CD14-positive monocyte (primary cell): Measurements from ENCODE around the gene PGM2. TPM values are rescaled to one million over a fixed set of nuclear protein-coding genes. Genes with fewer than 3 reads are reported as not detected.

ENCODE experiments used
- DNase-seq, 3 donors: peaks; one replicate each; pipeline ENCODE4 v3.0.0-alpha.2; 2011 to 2022
- H2AFZ ChIP-seq: 2 replicates; pipeline ENCODE4 v1.6.0; 2012; ENCODE audit warnings: mild to moderate bottlenecking, low read depth, low read length, inconsistent platforms; ENCODE audit not compliant: insufficient read depth, poor library complexity, severe bottlenecking
- H3K27ac ChIP-seq, 2 donors: 1 replicate in 1 of 2; 2 replicates in 1 of 2; pipeline ENCODE4 v1.5.1; 2012 to 2013; ENCODE audit warnings: low read length in 2 of 2, control low read depth in 1 of 2, inconsistent platforms in 1 of 2, low read depth in 1 of 2, mild to moderate bottlenecking in 1 of 2
- H3K27me3 ChIP-seq, 2 donors: one replicate each; pipeline versions ENCODE4 v1.6.0 to v1.6.1; 2011 to 2013; ENCODE audit warnings: low read length in 2 of 2; ENCODE audit not compliant: control insufficient read depth in 2 of 2, insufficient read depth in 2 of 2
- H3K36me3 ChIP-seq, 2 donors: replicated peaks in 1 of 2; 1 replicate in 1 of 2; 2 replicates in 1 of 2; pipeline versions ENCODE4 v1.5.1 to v1.6.1; 2012 to 2013; ENCODE audit warnings: low read length in 2 of 2, control low read depth in 1 of 2, inconsistent platforms in 1 of 2, mild to moderate bottlenecking in 1 of 2; ENCODE audit not compliant: insufficient read depth in 2 of 2, control insufficient read depth in 1 of 2
- H3K4me1 ChIP-seq, 2 donors: 1 replicate in 1 of 2; 2 replicates in 1 of 2; pipeline versions ENCODE4 v1.5.1 to v1.6.1; 2012 to 2013; ENCODE audit warnings: low read length in 2 of 2, control low read depth in 1 of 2, inconsistent platforms in 1 of 2, mild to moderate bottlenecking in 1 of 2, moderate library complexity in 1 of 2; ENCODE audit not compliant: insufficient read depth in 2 of 2, control insufficient read depth in 1 of 2
- H3K4me2 ChIP-seq: replicated peaks from 2 replicates; pipeline ENCODE3; 2012; ENCODE audit warnings: low read length, moderate library complexity, mild to moderate bottlenecking; ENCODE audit not compliant: poor library complexity, severe bottlenecking; ENCODE audit errors: extremely low read depth
- H3K4me3 ChIP-seq, 3 experiments: fragments of 200-600 bp in 1 of 3; sonication (generic) in 1 of 3; replicated peaks in 1 of 3; 1 replicate in 2 of 3; 2 replicates in 1 of 3; pipeline ENCODE4 v1.5.1; 2011 to 2013; ENCODE audit warnings: low read length in 3 of 3, mild to moderate bottlenecking in 3 of 3, control low read depth in 2 of 3, low read depth in 2 of 3, inconsistent platforms in 1 of 3, moderate library complexity in 1 of 3
- H3K79me2 ChIP-seq: 2 replicates; pipeline ENCODE4 v1.6.0; 2012; ENCODE audit warnings: mild to moderate bottlenecking, control low read depth, inconsistent platforms, low read length, moderate library complexity; ENCODE audit not compliant: insufficient read depth
- H3K9ac ChIP-seq: 2 replicates; pipeline ENCODE4 v1.6.0; 2017; ENCODE audit warnings: low read length, mild to moderate bottlenecking; ENCODE audit not compliant: insufficient read depth, poor library complexity, severe bottlenecking
- H3K9me3 ChIP-seq, 2 donors: replicated peaks in 1 of 2; 1 replicate in 1 of 2; 2 replicates in 1 of 2; pipeline versions ENCODE4 v1.5.1 to v1.6.1; 2012 to 2013; ENCODE audit warnings: low read length in 2 of 2, control low read depth in 1 of 2; ENCODE audit not compliant: control insufficient read depth in 1 of 2, insufficient read depth in 1 of 2
- H4K20me1 ChIP-seq: 2 replicates; pipeline ENCODE4 v1.6.0; 2012; ENCODE audit warnings: mild to moderate bottlenecking, low read length, control low read depth, moderate library complexity; ENCODE audit not compliant: insufficient read depth
- H3K27ac Mint-ChIP-seq, 7 donors: one replicate each; pipeline ENCODE4 v1.8.0; 2020; ENCODE audit warnings: mild to moderate bottlenecking in 7 of 7, mixed read lengths in 7 of 7, moderate library complexity in 6 of 7, inconsistent platforms in 2 of 7
- H3K27me3 Mint-ChIP-seq, 3 donors: one replicate each; pipeline ENCODE4 v1.8.0; 2021 to 2022; ENCODE audit warnings: low read depth in 3 of 3, mild to moderate bottlenecking in 3 of 3, mixed read lengths in 3 of 3, moderate library complexity in 3 of 3, inconsistent platforms in 1 of 3
- H3K36me3 Mint-ChIP-seq, 2 donors: one replicate each; pipeline ENCODE4 v1.8.0; 2020; ENCODE audit warnings: mixed read lengths in 2 of 2, inconsistent platforms in 1 of 2, mild to moderate bottlenecking in 1 of 2
- H3K4me1 Mint-ChIP-seq: one replicate; pipeline ENCODE4 v1.8.0; 2020; ENCODE audit warnings: mild to moderate bottlenecking, mixed read lengths
- H3K4me3 Mint-ChIP-seq, 2 donors: one replicate each; pipeline ENCODE4 v1.8.0; 2020; ENCODE audit warnings: mild to moderate bottlenecking in 2 of 2, mixed read lengths in 2 of 2, moderate library complexity in 1 of 2
- H3K9me3 Mint-ChIP-seq, 7 donors: one replicate each; pipeline ENCODE4 v1.8.0; 2020 to 2022; ENCODE audit warnings: mixed read lengths in 7 of 7, mild to moderate bottlenecking in 6 of 7, moderate library complexity in 6 of 7, inconsistent platforms in 2 of 7
- CTCF ChIP-seq: fragments of 200-600 bp; IDR thresholded peaks from one replicate; pipeline ENCODE4 v1.8.0; 2022; ENCODE audit warnings: antibody characterized with exemption, mild to moderate bottlenecking
- WGBS: methylation state at CpG from one replicate; pipeline ENCODE4 v1.1.5; 2013; ENCODE audit warnings: missing lambda C conversion rate; ENCODE audit not compliant: insufficient coverage; 5-methylcytosine and 5-hydroxymethylcytosine counted together
- intact Hi-C, 2 donors: fragments of 100-400 bp; cut with micrococcal nuclease; formaldehyde crosslinking; loops; one replicate each; pipeline versions ENCODE4 v1.15.0 to v1.15.1; 2023
- polyA plus RNA-seq, 3 donors: library from polyadenylated mRNA; depleted of rRNA in 1 of 3; unstranded in 2 of 3; stranded (reverse) in 1 of 3; fragments of 300-500 nt in 2 of 3; fragments of >200 nt in 1 of 3; fragmentation: Illumina TruSeq in 2 of 3; gene quantifications; 1 replicate in 2 of 3; 2 replicates in 1 of 3; pipeline ENCODE4 v1.2.3, GENCODE V29; 2012 to 2021

The PGM2 gene
- polyA plus RNA-seq, 3 donors, result 17.8 to 48.6 (median 46.2) TPM

- Histone ChIP-seq H3K9me3 (no peaks in the 10 kb centered on the region), H3K4me1 (no peaks in the 10 kb centered on the region), H3K79me2 (peaks cover 3% of the 10 kb centered on the region), H3K36me3 (peaks cover 70 to 93% of the 10 kb centered on the region in 2 donors), H3K27me3 (no peaks in the 10 kb centered on the region), H3K4me3 (no peak overlapping the region), H3K4me2 (no peak overlapping the region), H3K9ac (no peak overlapping the region), H3K27ac (peak overlapping the region in 1 of 2 donors; percentile 18), H4K20me1 (no peaks in the 10 kb centered on the region), H2AFZ (no peak overlapping the region)
- Mint-ChIP-seq H3K36me3 (peaks cover 66 to 82% of the 10 kb centered on the region in 2 donors), H3K9me3 (no peaks in the 10 kb centered on the region), H3K4me1 (peaks cover 6% of the 10 kb centered on the region), H3K4me3 (no peak overlapping the region), H3K27me3 (no peaks in the 10 kb centered on the region), H3K27ac (peak overlapping the region in 1 of 7 donors; percentile 60)
- intact Hi-C loops, result no loop called here
- TF ChIP-seq CTCF, result no peak
- WGBS, result 100% methylated on average over 2 of the region's 4 CpGs
- no peak for DNase-seq
Observed at GRCh38 chr4:37845201-37845600, 18.7 kb downstream of the PGM2 start.

- Histone ChIP-seq H3K4me2 (no peak overlapping the region), H3K27me3 (no peaks in the 10 kb centered on the region), H3K36me3 (peaks cover 53 to 75% of the 10 kb centered on the region in 2 donors), H3K27ac (no peak overlapping the region), H4K20me1 (no peaks in the 10 kb centered on the region), H3K79me2 (peaks cover 3% of the 10 kb centered on the region), H3K9ac (no peak overlapping the region), H3K9me3 (no peaks in the 10 kb centered on the region), H2AFZ (no peak overlapping the region), H3K4me1 (peaks cover 7 to 13% of the 10 kb centered on the region in 2 donors), H3K4me3 (no peak overlapping the region)
- Mint-ChIP-seq H3K9me3 (no peaks in the 10 kb centered on the region), H3K27ac (peak overlapping the region in 3 of 7 donors; percentile 48 to 61 (median 51)), H3K36me3 (peaks cover 52 to 80% of the 10 kb centered on the region in 2 donors), H3K27me3 (no peaks in the 10 kb centered on the region), H3K4me1 (peaks cover 19% of the 10 kb centered on the region), H3K4me3 (no peak overlapping the region)
- TF ChIP-seq CTCF, result no peak
- intact Hi-C loops, result no loop called here
- WGBS, result no CpG with 5 or more reads among the region's 5 CpGs
- no peak for DNase-seq
Observed at GRCh38 chr4:37847311-37847884, 20.9 kb downstream of the PGM2 start.
